HG02885 (cell line): ENCODE measurements around the gene HIP1.
"Not testable (repeated sequence)": the region's sequence is repeated elsewhere in the genome, so short reads cannot be mapped to it uniquely, and the experiment has no call there.

ENCODE experiments used
- ATAC-seq: cut with Tn5 transposase; IDR thresholded peaks from one replicate; pipeline ENCODE4 v1.9.1; 2021; ENCODE audit warnings: mild to moderate bottlenecking; ENCODE audit not compliant: unreplicated experiment, poor library complexity

The HIP1 gene

GRCh38 chr7:75739796-75740672, 1.3 kb upstream of the HIP1 start:
- peak; percentile 19 for ATAC-seq

DNA sequence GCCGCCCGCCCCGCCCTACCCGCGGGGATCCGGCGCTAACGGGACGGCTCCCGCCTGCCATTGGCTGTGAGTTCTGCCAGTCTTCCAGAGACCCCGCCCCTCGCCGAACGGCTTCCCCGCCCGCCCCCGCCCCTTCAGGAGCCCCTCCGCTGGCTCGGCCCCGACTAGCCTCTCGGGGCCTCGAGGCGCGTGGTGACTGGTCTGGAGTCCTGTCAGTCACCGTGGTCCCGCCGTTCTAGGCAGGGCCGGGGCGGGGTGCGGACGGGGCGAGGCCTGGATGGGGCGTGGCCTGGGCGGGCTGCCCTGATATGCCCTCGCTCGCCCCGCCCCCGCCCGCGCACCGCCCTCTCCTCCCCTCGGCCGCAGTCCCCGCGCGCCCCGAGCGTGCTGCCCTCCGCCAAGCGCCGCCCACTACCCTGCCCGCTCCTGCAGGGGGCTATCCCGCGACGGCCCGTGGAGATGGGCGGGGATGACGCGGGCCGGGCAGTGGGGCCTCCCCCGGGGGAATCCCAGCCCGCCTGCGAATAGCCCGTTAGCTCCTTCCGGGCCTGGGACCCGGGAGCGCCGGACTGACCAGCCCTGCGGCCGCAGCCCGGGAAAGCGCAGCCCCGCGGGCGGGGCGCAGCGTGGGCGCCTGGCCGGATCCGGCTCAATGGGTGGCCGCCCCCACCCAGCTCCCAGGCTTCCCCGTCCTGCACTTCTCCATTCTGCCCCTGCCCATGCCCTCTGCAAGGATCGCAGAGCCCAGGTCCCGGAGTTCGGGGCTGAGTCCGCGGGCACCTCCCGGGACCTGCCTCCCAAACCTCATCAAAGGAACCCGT, 444 bp upstream of the HIP1 start:
- ATAC-seq: peak; percentile 93

- ATAC-seq: no peak
Observed at GRCh38 chr7:75737856-75738603, 711 bp downstream of the HIP1 start.

DNA sequence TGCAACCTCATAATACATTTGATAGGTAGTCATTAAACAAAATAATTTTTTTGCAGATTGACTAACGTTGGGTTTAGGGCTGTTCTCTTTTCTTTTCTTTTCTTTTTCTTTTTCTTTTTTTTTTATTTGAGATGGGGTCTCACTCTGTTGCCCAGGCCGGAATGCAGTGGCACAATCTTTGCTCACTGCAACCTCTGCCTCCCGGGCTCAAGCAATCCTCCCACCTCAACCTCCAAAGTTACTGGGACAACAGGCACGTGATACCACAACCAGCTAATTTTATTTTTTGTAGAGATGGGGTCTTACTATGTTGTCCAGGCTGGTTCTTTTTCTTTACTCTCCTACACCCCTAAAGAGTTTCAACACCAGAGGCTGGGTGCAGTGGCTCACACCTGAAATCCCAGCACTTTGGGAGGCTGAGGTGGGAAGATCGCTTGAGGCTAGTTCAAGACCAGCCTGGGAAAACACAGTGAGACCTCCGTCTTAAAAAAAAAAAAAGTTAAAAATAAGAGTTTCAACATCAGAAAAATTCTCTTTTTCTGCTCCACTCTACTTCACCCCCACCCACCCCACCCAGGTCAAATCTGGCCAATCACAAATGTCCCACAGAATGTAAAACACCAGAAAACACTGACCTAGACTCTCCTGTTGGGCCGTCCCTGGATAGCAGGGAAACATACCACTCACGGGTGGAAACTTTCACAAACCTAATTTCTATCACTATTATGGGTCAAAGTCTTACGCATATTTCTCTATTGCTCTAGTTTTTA, 3.0 kb downstream of the HIP1 start:
- ATAC-seq: no peak

DNA sequence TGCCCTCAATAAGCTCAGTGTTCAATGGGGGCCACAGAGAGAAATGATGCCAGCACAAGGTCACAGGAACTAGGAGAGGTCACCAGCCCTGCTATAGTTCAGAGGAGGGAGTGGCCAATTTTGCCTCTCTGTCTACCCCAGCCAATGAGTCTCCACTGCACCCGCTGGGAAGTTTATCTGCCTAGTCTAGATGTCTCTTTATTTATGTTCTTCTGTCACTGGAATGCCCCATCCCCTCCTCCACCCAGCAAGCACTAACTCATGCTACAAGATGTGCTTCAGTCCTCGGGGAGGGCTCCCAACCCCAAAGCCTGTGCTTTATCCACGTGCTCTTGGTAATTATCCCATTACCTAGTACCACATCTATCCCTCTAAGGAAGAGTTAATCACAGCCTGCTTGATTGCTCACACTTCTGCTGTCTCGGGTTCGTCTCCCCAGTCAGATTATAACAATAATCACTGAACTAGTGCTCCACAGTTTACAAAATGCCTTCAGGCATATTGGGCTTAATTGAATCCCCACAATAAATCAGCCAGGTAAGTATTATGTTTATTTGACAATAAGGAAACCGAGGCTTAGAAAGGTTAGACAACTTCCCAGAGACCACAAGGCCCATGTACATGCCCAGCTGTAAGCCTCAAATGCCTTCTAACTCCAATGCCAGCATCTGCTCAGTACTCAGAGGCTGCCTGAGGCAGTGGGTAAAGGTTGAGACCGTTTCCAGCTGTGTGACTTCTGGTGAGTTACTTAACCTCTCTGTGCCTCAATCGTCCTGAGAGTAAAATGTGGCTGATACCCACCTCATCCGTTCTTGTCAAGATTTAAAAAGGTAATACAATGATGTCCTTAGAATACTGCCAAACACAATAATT, 3.9 kb downstream of the HIP1 start:
- ATAC-seq: no peak

DNA sequence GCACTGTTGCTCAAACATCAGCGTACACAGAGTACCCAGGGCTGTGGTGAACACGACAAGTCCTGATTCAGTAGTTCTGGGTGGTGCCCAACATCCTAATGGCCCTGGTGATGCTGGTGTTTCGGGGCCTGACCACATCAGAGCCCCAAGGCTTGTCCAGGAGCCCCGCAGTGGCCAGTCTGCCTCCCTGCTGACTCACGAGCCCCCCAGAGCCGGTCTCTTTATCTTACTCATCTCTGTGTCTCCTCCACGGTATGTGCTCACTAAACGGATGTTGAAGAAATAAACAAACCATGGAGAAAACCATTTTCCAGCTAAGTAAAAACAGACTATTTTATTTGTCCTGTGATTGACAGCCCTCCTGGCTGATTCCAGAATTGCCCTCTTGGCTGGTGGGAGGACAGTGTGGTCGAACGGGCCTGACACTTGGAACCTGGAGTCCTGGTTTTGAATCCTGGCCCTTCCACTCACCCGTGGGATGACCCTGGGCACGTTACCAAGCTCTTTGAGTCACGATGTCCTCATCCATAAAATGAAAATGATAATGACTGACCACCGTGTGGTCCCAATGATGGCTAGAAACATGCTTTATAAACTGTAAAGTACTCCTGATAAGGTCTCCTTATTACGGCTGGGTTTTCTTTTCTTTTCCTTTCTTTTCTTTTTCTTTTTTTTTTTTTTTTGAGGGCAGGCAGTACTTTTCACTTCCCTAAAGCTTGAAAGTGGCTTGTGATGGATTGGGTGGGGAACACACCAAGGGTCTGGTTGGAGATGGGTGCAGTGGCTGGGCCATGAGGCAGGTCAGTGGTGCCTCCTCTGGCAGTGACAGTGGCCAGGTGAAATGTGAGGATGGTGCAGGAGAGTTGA, 5.7 kb downstream of the HIP1 start:
- ATAC-seq: no peak

DNA sequence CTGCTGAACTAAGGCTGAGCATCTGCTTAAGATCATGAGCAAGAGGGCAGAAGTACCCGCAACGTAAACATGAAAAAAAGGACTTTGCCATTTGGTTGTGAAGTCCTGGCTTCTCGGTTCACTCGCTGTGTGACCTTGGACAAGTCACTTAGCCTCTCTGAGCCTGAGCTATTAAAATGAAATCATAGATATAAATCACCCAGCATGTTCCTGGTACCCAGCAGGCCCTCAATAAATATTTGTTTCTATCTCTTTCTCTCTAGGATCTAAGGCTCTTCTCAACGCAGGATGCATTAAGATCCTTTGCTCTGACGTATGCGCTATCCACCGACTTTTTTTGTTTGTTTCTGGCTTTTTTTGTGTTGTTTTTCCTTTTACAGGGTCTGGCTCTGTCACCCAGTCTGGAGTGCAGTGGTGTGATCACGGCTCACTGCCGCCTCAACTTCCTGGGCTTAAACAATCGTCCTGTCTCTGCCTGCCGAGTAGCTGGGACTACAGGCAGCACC, 6.7 kb downstream of the HIP1 start:
- ATAC-seq: no peak

GRCh38 chr7:75729851-75730274, 8.9 kb downstream of the HIP1 start:
- ATAC-seq: no peak

DNA sequence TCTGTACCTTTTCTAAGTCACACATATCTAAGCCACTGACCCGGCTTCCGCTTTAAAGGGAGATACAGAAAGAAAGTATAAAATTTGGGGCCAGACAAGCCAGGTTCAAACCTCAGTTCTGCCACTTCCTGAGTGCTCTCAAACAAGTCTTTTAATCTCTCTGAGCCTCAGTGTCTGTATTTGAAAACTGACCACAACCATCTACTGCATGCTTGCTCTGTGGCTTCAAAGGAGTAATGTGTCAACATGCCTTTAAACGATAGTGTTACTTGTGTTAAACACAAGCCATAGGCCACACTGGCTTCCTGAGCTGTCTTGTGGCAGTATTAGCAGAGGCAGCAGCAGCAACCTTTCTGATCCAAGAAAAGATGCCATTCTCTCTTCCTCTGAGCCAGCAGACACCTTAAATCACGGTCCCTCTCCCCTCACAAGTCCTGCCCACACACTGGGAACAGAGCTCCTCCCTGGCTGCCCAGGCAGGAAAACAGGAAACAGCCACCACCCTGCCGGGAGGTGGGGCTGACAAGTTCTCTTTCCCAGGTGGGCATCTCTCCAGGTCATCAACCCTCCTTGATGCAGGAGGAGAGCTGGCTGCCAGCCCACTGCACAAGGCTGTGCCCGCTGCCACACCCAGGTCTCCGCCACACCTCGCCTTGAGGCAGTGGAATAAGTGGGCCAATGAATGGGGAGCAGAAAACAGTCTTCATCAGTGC, 10.7 kb downstream of the HIP1 start:
- no peak for ATAC-seq

GRCh38 chr7:75727351-75727750, 11.4 kb downstream of the HIP1 start:
- not testable (repeated sequence) for ATAC-seq

- no peak for ATAC-seq
Observed at GRCh38 chr7:75725306-75725705, 13.4 kb downstream of the HIP1 start.

DNA sequence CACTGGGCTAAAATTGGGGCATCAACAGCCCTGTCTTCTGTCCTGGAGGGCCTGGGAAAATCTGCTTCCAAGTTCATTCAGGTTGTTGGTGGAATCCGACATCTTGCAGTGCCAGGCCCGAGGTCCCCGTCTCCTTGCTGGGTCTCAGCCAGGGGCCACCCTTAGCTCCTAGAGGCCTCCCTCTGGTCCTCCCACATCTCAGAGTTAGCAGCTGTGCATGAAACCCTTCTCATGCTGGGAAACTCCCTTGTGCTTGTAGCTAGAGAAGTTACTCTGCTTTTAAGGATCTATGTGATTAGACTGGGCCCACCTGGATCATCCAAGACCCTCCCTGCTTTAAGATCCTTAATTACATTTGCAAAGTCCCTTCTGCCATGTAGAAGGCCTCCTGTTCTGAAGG, 15.3 kb downstream of the HIP1 start:
- no peak for ATAC-seq

DNA sequence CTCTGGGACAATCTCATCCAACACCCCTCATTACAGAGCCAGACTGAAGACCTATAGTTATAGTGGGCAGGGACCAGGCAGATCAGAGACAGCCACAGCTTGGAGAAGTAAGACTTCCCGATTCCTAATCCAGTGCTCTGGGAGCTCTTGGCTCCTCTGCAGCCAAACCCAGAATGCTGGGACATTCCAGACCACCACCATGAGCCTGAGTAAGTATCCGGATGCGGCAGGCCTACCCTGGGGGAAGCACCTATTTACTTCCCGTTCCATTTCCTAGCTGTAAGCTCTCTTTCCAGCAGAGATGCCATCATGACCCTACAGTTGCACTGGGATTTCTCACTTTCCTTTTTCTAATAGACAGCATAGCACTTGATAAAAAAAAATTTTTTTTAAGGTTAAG, 16.4 kb downstream of the HIP1 start:
- no peak for ATAC-seq

- not testable (repeated sequence) for ATAC-seq
Observed at GRCh38 chr7:75721922-75722321, 16.8 kb downstream of the HIP1 start.

DNA sequence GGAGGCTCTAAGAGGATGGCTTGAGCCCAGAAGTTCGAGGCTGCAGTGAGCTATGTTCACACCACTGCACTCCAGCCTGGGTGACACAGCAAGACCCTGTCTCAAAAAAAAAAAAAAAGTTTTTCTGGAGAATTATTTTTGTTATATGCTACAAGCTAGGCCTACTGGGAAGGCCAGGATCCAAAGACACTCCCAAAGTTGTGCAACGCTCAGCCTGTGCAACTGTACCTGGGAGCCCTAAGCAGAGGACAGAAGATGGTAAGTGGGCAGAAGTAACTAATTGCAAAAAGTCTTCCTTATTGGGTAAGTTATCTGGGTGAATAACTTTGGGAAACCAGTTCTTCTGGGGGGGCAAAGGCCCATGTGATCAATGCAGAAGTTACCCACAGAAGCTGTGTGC, 17.3 kb downstream of the HIP1 start:
- no peak for ATAC-seq

DNA sequence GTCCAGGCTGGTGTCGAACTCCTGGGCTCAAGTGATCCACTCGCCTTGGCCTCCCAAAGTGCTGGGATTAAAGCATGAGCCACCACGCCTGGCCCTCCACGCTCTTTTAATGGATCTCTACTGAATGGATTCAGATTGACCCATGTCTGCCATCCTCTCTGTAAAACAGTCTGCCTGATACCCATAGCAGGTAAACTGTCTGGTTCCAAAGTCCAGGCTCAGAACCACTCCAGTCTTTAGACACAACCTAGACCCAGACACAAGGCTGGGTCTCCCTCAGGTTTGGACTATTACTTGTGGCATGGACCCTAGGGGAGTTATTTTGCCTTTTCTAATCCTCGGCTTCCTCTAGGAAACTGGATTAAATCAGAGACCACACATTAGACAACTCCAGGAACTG, 19.1 kb downstream of the HIP1 start:
- ATAC-seq: no peak

DNA sequence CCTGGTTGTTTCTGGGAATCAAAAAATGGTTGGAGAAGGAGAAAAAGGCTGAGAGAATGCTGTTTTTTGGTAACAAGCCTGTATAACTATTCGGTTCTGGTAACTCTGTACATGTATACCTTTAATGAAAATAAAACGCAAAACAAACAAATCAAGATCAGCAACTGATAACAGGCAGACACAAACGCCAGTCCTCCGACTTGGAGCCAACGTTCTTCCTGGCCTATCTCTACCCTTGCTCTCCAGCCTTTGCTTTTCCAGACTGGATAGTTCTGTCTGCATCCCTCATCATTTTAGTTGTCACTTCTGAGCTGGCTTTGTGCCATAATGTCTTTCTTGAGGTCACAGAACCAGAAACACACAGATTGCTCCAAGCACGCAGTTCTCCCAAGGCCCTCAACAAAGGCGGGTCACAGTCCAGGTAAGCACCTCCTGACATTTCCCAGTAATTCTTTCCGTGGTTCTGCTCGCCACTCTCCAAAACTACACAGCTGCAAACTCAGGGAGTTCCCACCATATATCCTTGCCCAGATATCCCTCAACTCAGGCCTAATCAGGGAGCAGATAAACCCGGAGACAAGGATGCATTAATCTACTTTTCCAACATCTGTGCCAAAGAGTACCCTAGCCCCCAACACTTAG, 20.2 kb downstream of the HIP1 start:
- ATAC-seq: no peak
